PFSK-1 (cell line): ENCODE measurements around the gene ANKS1B.

Source experiments
- FOXP2 ChIP-seq: optimal IDR thresholded peaks from 2 replicates; pipeline ENCODE3; 2011; ENCODE audit warnings: borderline replicate concordance, control low read depth, inconsistent platforms; ENCODE audit not compliant: insufficient read depth; ENCODE audit errors: extremely low read length, extremely low read depth
- POLR2AphosphoS5 ChIP-seq: IDR thresholded peaks from 2 replicates; pipeline ENCODE4 v1.6.1; 2012; ENCODE audit warnings: low read depth, mild to moderate bottlenecking, control low read depth, low read length, moderate library complexity
- SIN3A ChIP-seq: IDR thresholded peaks from 2 replicates; pipeline ENCODE4 v1.6.1; 2012; ENCODE audit warnings: mild to moderate bottlenecking, low read length, moderate library complexity, borderline replicate concordance; ENCODE audit not compliant: insufficient read depth
- TAF1 ChIP-seq: IDR thresholded peaks from 2 replicates; pipeline ENCODE4 v1.6.1; 2012; ENCODE audit warnings: low read length, control low read depth, borderline replicate concordance; ENCODE audit not compliant: insufficient read depth
- TF ChIP-seq, protein P1 (sequence below), 2 experiments: IDR thresholded peaks; 2 replicates each; pipeline versions ENCODE4 v1.6.1 to v1.8.0; 2011 to 2012; ENCODE audit warnings: low read depth in 2 of 2, low read length in 2 of 2, control low read depth in 1 of 2, inconsistent platforms in 1 of 2, mild to moderate bottlenecking in 1 of 2, moderate library complexity in 1 of 2; ENCODE audit not compliant: insufficient read depth in 1 of 2

The ANKS1B gene

DNA sequence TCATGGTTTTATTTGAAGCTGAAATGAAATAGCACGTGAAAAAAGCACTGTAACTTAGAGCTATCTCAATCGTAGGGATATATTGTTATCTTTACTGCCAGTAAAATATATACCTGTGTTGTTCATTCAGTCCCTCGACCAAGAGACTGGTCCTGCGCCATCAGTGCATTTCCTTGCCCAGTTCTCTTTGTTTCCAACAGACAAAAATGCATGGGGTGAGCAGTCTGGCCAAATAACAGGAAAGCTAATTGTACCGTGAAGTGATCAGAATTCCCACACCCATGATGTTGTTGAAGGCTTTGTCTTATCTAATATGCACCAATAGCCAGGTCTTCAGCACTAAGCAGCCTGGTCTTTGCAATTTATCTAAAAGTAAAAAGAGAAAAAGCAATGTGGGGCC is 814.3 kb downstream of the ANKS1B start:
- TF ChIP-seq FOXP2 (no peak), POLR2AphosphoS5 (no peak), TAF1 (no peak), SIN3A (no peak)
- TF ChIP-seq, protein P1, sequence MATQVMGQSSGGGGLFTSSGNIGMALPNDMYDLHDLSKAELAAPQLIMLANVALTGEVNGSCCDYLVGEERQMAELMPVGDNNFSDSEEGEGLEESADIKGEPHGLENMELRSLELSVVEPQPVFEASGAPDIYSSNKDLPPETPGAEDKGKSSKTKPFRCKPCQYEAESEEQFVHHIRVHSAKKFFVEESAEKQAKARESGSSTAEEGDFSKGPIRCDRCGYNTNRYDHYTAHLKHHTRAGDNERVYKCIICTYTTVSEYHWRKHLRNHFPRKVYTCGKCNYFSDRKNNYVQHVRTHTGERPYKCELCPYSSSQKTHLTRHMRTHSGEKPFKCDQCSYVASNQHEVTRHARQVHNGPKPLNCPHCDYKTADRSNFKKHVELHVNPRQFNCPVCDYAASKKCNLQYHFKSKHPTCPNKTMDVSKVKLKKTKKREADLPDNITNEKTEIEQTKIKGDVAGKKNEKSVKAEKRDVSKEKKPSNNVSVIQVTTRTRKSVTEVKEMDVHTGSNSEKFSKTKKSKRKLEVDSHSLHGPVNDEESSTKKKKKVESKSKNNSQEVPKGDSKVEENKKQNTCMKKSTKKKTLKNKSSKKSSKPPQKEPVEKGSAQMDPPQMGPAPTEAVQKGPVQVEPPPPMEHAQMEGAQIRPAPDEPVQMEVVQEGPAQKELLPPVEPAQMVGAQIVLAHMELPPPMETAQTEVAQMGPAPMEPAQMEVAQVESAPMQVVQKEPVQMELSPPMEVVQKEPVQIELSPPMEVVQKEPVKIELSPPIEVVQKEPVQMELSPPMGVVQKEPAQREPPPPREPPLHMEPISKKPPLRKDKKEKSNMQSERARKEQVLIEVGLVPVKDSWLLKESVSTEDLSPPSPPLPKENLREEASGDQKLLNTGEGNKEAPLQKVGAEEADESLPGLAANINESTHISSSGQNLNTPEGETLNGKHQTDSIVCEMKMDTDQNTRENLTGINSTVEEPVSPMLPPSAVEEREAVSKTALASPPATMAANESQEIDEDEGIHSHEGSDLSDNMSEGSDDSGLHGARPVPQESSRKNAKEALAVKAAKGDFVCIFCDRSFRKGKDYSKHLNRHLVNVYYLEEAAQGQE (IDR thresholded peaks at IDR 0.05; ENCODE audit: insufficient read depth in 1 of 2, low read depth in 2 of 2, low read length in 2 of 2) = no peak

DNA sequence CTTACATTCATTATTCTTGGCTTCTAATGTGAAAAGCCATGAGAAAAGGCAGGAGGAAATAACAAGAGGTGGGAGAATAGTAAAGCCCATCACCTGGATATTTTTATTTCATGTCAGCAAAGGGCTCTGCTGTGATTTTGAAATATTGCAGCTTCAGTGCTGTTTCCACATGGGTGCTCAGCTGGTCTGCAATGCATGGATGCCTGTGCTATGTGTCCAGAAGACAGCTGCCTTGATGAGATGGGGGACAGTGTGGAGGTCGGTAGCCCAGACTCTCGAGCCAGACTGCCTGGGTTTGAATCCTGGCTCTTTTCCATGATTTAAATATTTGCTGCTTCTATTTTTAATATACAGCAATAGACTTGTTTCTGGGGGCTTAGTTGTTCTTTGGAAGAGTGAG is 814.7 kb downstream of the ANKS1B start:
- TF ChIP-seq, protein P1 (IDR thresholded peaks at IDR 0.05; ENCODE audit: insufficient read depth in 1 of 2, low read depth in 2 of 2, low read length in 2 of 2) = no peak
- TF ChIP-seq FOXP2 (no peak), POLR2AphosphoS5 (no peak), SIN3A (no peak), TAF1 (no peak)

DNA sequence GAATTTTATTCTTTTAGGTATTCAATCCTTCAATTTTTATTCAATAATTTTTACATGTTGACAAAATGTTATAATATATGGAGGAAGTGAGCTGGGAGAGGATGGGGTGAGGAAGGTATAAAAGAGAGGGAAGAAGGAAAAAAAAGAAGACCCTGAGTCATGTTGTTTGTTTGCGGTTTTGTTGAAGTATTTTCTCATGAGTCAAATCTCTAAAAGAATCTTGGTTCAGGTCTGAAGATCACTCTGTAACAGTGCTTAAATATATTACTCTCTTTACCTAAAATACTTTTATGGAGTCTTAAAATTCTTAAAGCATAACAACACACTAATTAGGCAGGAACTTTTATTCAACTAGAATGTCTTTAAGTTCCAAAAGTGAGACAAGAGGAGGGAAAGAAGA is 826.8 kb downstream of the ANKS1B start:
- TF ChIP-seq, protein P1 (IDR thresholded peaks at IDR 0.05; ENCODE audit: insufficient read depth in 1 of 2, low read depth in 2 of 2, low read length in 2 of 2) = no peak
- no peak for TF ChIP-seq POLR2AphosphoS5
- TF ChIP-seq FOXP2 = no peak
- TF ChIP-seq TAF1 = no peak
- TF ChIP-seq SIN3A = no peak

DNA sequence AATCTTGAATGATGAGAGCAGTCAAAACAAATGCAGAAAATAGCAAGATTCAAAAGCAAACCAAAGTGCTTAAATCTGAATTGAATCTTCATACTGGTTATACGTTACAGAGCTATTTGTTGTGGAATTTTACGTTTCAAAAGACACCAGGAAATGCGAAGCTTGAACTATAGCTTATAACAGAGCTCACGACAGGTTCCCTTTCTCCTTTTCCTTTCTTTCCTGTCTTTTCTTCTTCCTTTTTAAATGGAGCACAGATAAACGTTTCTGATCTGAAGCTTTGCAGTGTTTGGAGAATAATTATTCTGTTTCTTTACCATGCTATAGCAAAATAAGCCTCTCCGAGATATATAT is 829.8 kb downstream of the ANKS1B start:
- TF ChIP-seq TAF1 (no peak), FOXP2 (no peak), SIN3A (no peak), POLR2AphosphoS5 (no peak)
- TF ChIP-seq, protein P1 (IDR thresholded peaks at IDR 0.05; ENCODE audit: insufficient read depth in 1 of 2, low read depth in 2 of 2, low read length in 2 of 2) = no peak
